Mucosa of rectum (tissue), 2 donors: ENCODE results near the gene ROPN1.

ENCODE experiments used
- H3K27ac ChIP-seq, 2 donors: one replicate each; pipeline ENCODE4 v1.7.0; 2013; ENCODE audit warnings: inconsistent platforms in 2 of 2, low read depth in 2 of 2, low read length in 2 of 2
- H3K27me3 ChIP-seq, 2 donors: one replicate each; pipeline ENCODE4 v1.7.0; 2013; ENCODE audit warnings: low read length in 2 of 2; ENCODE audit not compliant: control insufficient read depth in 2 of 2, insufficient read depth in 2 of 2
- H3K36me3 ChIP-seq, 2 donors: one replicate each; pipeline ENCODE4 v1.7.0; 2013; ENCODE audit warnings: low read length in 2 of 2; ENCODE audit not compliant: control insufficient read depth in 2 of 2, insufficient read depth in 2 of 2
- H3K4me1 ChIP-seq, 2 donors: one replicate each; pipeline ENCODE4 v1.7.0; 2013; ENCODE audit warnings: low read length in 2 of 2, mild to moderate bottlenecking in 1 of 2; ENCODE audit not compliant: control insufficient read depth in 2 of 2, insufficient read depth in 2 of 2
- H3K4me3 ChIP-seq, 2 donors: one replicate each; pipeline ENCODE4 v1.7.0; 2013; ENCODE audit warnings: low read length in 2 of 2
- H3K9ac ChIP-seq, 2 donors: one replicate each; pipeline ENCODE4 v1.7.0; 2013; ENCODE audit warnings: low read length in 2 of 2, low read depth in 1 of 2, mild to moderate bottlenecking in 1 of 2
- H3K9me3 ChIP-seq, 2 donors: one replicate each; pipeline ENCODE4 v1.7.0; 2013; ENCODE audit warnings: low read length in 2 of 2; ENCODE audit not compliant: control insufficient read depth in 2 of 2
- donor health status: healthy.
- donor health status: Normal muscosa, but diverticular disease.

Gene ROPN1

GRCh38 chr3:123930445-123930844 is 61.5 kb downstream of the ROPN1 start:
- H3K36me3 ChIP-seq = peaks cover 19 to 20% of the 10 kb centered on the region in 2 donors

GRCh38 chr3:123929325-123929724 is 62.6 kb downstream of the ROPN1 start:
- H3K27ac ChIP-seq = no peak overlapping the region
- H3K9ac ChIP-seq = no peak overlapping the region
- no peaks in the 10 kb centered on the region for H3K4me1 ChIP-seq
- H3K9me3 ChIP-seq = no peaks in the 10 kb centered on the region
- H3K27me3 ChIP-seq = no peaks in the 10 kb centered on the region
- H3K36me3 ChIP-seq = peaks cover 21 to 24% of the 10 kb centered on the region in 2 donors
- no peak overlapping the region for H3K4me3 ChIP-seq

More at GRCh38 chr3:123930445-123930844, 61.5 kb downstream of the ROPN1 start:
- no peak overlapping the region for H3K27ac ChIP-seq
- no peak overlapping the region for H3K9ac ChIP-seq
- no peaks in the 10 kb centered on the region for H3K9me3 ChIP-seq
- H3K4me1 ChIP-seq = no peaks in the 10 kb centered on the region
- H3K27me3 ChIP-seq = no peaks in the 10 kb centered on the region
- no peak overlapping the region for H3K4me3 ChIP-seq

DNA sequence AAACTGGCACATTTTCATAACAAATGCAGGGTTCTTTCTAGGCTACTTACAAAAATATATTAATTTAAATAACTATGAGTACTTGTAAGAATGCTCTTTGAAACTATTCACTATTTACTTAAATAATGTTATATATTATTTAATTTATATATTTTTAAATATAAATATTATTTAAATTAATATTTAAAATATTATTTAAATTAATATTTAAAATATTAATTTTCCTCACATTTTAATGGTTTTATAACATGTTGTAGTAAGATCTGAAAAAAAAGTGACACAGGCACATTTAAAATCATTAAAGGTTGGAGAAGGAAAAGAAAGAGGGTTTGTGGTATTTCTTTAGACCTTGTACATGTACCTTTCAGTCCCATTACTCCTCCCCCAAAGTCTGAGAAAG is 65.5 kb downstream of the ROPN1 start:
- H3K36me3 ChIP-seq = peaks cover 15 to 22% of the 10 kb centered on the region in 2 donors
- H3K9me3 ChIP-seq = no peaks in the 10 kb centered on the region
- no peaks in the 10 kb centered on the region for H3K4me1 ChIP-seq
- H3K9ac ChIP-seq = no peak overlapping the region
- H3K4me3 ChIP-seq = no peak overlapping the region
- no peaks in the 10 kb centered on the region for H3K27me3 ChIP-seq
- H3K27ac ChIP-seq = no peak overlapping the region

DNA sequence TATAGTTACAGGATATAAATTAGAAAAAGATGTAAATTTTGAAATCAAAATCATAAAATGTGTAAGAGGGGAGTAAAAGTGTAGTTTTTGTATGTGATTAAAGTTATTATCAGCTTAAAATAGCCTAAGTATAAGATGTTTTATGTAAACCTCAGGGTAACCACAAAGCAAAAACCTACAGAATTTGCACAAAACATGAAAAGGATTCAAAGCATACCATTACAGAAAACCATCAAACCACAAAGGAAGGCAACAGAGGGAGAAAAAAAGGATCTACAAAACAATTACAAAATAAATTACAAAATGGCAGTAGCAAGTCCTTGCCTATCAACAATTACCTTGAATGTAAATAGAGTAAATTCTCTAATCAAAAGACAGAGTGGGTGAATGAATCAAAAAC is 71.1 kb downstream of the ROPN1 start:
- no peaks in the 10 kb centered on the region for H3K4me1 ChIP-seq
- peaks cover 0 to 10% of the 10 kb centered on the region in 2 donors for H3K9me3 ChIP-seq
- H3K4me3 ChIP-seq = no peak overlapping the region
- H3K9ac ChIP-seq = no peak overlapping the region
- no peaks in the 10 kb centered on the region for H3K27me3 ChIP-seq
- no peak overlapping the region for H3K27ac ChIP-seq
- peaks cover 19 to 27% of the 10 kb centered on the region in 2 donors for H3K36me3 ChIP-seq

GRCh38 chr3:123920383-123920782 is 71.5 kb downstream of the ROPN1 start:
- Histone ChIP-seq H3K27ac (no peak overlapping the region), H3K4me1 (no peaks in the 10 kb centered on the region), H3K9ac (no peak overlapping the region), H3K9me3 (peaks cover 0 to 10% of the 10 kb centered on the region in 2 donors), H3K36me3 (peaks cover 18 to 27% of the 10 kb centered on the region in 2 donors), H3K4me3 (no peak overlapping the region), H3K27me3 (no peaks in the 10 kb centered on the region)

DNA sequence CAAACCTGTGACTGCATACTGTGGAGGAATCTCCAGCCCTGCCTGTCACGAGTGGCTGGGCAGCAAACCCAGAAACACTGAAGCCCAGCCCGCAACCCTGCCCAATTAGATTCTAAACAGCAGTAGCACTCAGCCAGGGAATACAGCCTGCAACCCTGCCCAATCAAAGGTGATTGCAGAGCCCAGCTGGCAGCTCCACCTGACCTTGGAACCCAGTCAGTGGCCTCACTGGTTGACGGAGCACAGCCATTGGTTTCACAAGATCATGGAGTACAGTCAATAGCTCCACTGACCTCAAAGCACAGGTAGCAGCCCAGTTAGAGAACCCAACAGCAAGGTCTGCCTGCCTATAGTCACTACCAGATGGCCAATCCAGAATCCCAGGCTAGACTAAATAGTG is 72.6 kb downstream of the ROPN1 start:
- peaks cover 0 to 10% of the 10 kb centered on the region in 2 donors for H3K9me3 ChIP-seq
- H3K9ac ChIP-seq = no peak overlapping the region
- peaks cover 19 to 32% of the 10 kb centered on the region in 2 donors for H3K36me3 ChIP-seq
- H3K27ac ChIP-seq = no peak overlapping the region
- H3K4me1 ChIP-seq = no peaks in the 10 kb centered on the region
- no peaks in the 10 kb centered on the region for H3K27me3 ChIP-seq
- no peak overlapping the region for H3K4me3 ChIP-seq
